ENCODE results near the gene UBE2Q2. TPM values are rescaled to one million over a fixed set of nuclear protein-coding genes. Genes with fewer than 3 reads are reported as not detected.
"Not testable (repeated sequence)": the region's sequence is repeated elsewhere in the genome, so short reads cannot be mapped to it uniquely, and the experiment has no call there.

The UBE2Q2 gene
- total and polyA plus RNA-seq, 9 of the 15 experiments (the other 6 are each of a cell fraction or from before 2014, with no cell fraction given), result 6.2 to 24.0 (median 16.2) TPM

- TF ChIP-seq ZNF592 (IDR thresholded peaks at IDR 0.05) (peak; percentile 90), LCOR (CRISPR knock-in tag; IDR thresholded peaks at IDR 0.05) (no peak), MCM7 (IDR thresholded peaks at IDR 0.05) (no peak)
Measured at GRCh38 chr15:75842722-75843677, at the start of gene UBE2Q2 (continued).

- no peak overlapping the region for H3K27ac ChIP-seq (ENCODE audit: extremely low read depth, low read depth, low read length)
- ChIA-PET CTCF (ENCODE audit: low intra/inter-chr PET ratio) (no interaction called here), POLR2A (no interaction called here)
- in situ Hi-C loops (cut with MboI), result no loop called here
- intact Hi-C loops (cut with micrococcal nuclease), result no loop called here
- no peaks in the 10 kb centered on the region for H3K9me1 ChIP-seq (ENCODE audit: control insufficient read depth, insufficient read depth, low read length)
- no peaks in the 10 kb centered on the region for H4K20me1 ChIP-seq (replicated peaks; ENCODE audit: control insufficient read depth, insufficient read depth, low read length)
- BruUV-seq (replicated peaks), result no TSS peak
- no peak overlapping the region for H2AFZ ChIP-seq (ENCODE audit: low read depth, low read length)
- TF ChIP-seq ARID3A (IDR thresholded peaks at IDR 0.05; ENCODE audit: borderline replicate concordance, low read depth, low read length) (no peak), KDM1A (IDR thresholded peaks at IDR 0.05) (peak in 1 of 2 experiments; percentile 11; a peak in 1 of 4 replicates)
- no peak for FAIRE-seq
- no peak overlapping the region for H3K4me3 ChIP-seq
- no peaks in the 10 kb centered on the region for H3K79me2 ChIP-seq (ENCODE audit: control insufficient read depth, insufficient read depth, low read length)
- no peak overlapping the region for H3K9ac ChIP-seq (ENCODE audit: insufficient read depth in 1 of 2, low read depth in 2 of 2, low read length in 2 of 2)
- no peak for ATAC-seq
- H3K27me3 ChIP-seq (ENCODE audit: control insufficient read depth in 2 of 2, insufficient read depth in 2 of 2, low read length in 2 of 2), result peaks cover 10 to 21% of the 10 kb centered on the region in 2 experiments; a peak in 4 of 5 replicates
- no peaks in the 10 kb centered on the region for H3K36me3 ChIP-seq (ENCODE audit: control insufficient read depth, insufficient read depth, low read length)
- no peak for DNase-seq (ENCODE audit: extremely low read depth in 1 of 4, low spot score in 3 of 4)
- peaks cover under 1 to 1% of the 10 kb centered on the region in 2 experiments; a peak in 4 of 5 replicates for H3K4me1 ChIP-seq (replicated peaks in 1 of 2; ENCODE audit: control insufficient read depth in 2 of 2, insufficient read depth in 2 of 2, low read length in 2 of 2)
- H3K9me3 ChIP-seq (replicated peaks; ENCODE audit: control insufficient read depth, insufficient read depth, low read depth, low read length), result no peaks in the 10 kb centered on the region
- H3K4me2 ChIP-seq (ENCODE audit: insufficient read depth, low read length), result no peak overlapping the region
- 0% methylated on average over 1 of the region's 2 CpGs for WGBS (ENCODE audit: insufficient coverage, low coverage, missing lambda C conversion rate)
Measured at GRCh38 chr15:75796321-75796720, 46.9 kb upstream of the UBE2Q2 start.

DNA sequence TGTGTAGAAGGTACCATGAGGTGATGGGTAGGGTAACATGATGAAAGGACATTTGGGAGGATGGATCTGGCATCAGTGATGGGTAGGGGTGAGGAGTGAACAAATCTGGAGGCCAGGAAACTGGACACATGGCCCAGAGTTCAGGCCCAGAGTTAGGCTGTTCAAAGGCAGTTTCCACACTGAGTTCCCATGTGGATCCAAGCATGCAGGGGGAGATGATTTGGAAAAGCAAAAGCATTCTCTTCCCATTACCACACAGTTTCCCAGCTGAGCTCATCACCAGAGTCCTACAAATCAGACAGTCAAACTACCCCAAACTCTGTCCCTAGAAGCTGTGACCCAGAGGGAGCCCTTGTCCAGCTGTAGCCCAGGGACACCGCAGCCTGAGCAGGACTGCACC lies 46.1 kb upstream of the UBE2Q2 start:
- intact Hi-C loops (cut with micrococcal nuclease); H3K4me3 ChIP-seq; H4K20me1 ChIP-seq (replicated peaks; ENCODE audit: control insufficient read depth, insufficient read depth, low read length); H3K9ac ChIP-seq (ENCODE audit: insufficient read depth in 1 of 2, low read depth in 2 of 2, low read length in 2 of 2); H3K4me2 ChIP-seq (ENCODE audit: insufficient read depth, low read length); H3K9me3 ChIP-seq (replicated peaks; ENCODE audit: control insufficient read depth, insufficient read depth, low read depth, low read length); FAIRE-seq; H2AFZ ChIP-seq (ENCODE audit: low read depth, low read length); H3K79me2 ChIP-seq (ENCODE audit: control insufficient read depth, insufficient read depth, low read length); BruUV-seq (replicated peaks); H3K36me3 ChIP-seq (ENCODE audit: control insufficient read depth, insufficient read depth, low read length); H3K4me1 ChIP-seq (replicated peaks in 1 of 2; ENCODE audit: control insufficient read depth in 2 of 2, insufficient read depth in 2 of 2, low read length in 2 of 2); in situ Hi-C loops (cut with MboI); DNase-seq (ENCODE audit: extremely low read depth in 1 of 4, low spot score in 3 of 4); H3K27ac ChIP-seq (ENCODE audit: extremely low read depth, low read depth, low read length); CTCF ChIA-PET (ENCODE audit: low intra/inter-chr PET ratio); ATAC-seq; H3K9me1 ChIP-seq (ENCODE audit: control insufficient read depth, insufficient read depth, low read length): not testable (repeated sequence)
- 33% methylated on average over 1 of the region's 1 CpG for WGBS (ENCODE audit: insufficient coverage, low coverage, missing lambda C conversion rate)
- POLR2A ChIA-PET, result interaction anchor here (1.0 kb wide), 1 partner anchor 11 kb away, joined by 4 read pairs; no protein-coding TSS in a partner anchor
- peaks cover 4 to 14% of the 10 kb centered on the region in 2 experiments; a peak in 4 of 5 replicates for H3K27me3 ChIP-seq (ENCODE audit: control insufficient read depth in 2 of 2, insufficient read depth in 2 of 2, low read length in 2 of 2)

Measured in K562 (cell line).